PC-9 (cell line): ENCODE data around the gene MXD1. TPM values are rescaled to one million over a fixed set of nuclear protein-coding genes. Genes with fewer than 3 reads are reported as not detected.

ENCODE experiments used
- BruUV-seq: library from RNA; stranded (reverse); fragments of 400-500 nt; replicated peaks from 2 replicates; lab custom pipeline; 2021; lab: Mats Ljungman, UMichigan
- CTCF ChIA-PET: fragments of 300-600 bp; sonication (Branson Sonifier 250); formaldehyde crosslinking; loops from one replicate; lab custom pipeline; 2022; ENCODE audit warnings: antibody characterized with exemption; lab: Charles Lee
- POLR2A ChIA-PET: fragments of 300-600 bp; sonication (Branson Sonifier 250); formaldehyde crosslinking; loops from one replicate; lab custom pipeline; 2022; ENCODE audit warnings: antibody characterized with exemption; ENCODE audit not compliant: unreplicated experiment; lab: Charles Lee
- DNase-seq, 2 experiments: peaks; one replicate each; pipeline versions ENCODE4 v3.0.0 to v3.0.0-alpha.2; 2015 to 2022; ENCODE audit warnings: mixed read lengths in 1 of 2
- H2AFZ ChIP-seq: fragments of 200-600 bp; sonication (generic); 2 replicates; pipeline ENCODE4 v1.8.1; 2017; ENCODE audit warnings: antibody characterized with exemption
- H3F3A ChIP-seq: fragments of 200-600 bp; sonication (generic); 2 replicates; pipeline ENCODE4 v1.8.1; 2017; ENCODE audit warnings: antibody characterized with exemption, mild to moderate bottlenecking, low read depth; ENCODE audit not compliant: insufficient read depth
- H3K27ac ChIP-seq: fragments of 200-600 bp; sonication (generic); 2 replicates; pipeline ENCODE4 v1.6.1; 2016; ENCODE audit warnings: mixed run types
- H3K27me3 ChIP-seq: fragments of 200-600 bp; sonication (generic); 2 replicates; pipeline ENCODE4 v1.6.1; 2016; ENCODE audit warnings: low read depth, mixed run types; ENCODE audit not compliant: insufficient read depth
- H3K36me3 ChIP-seq: fragments of 200-600 bp; sonication (generic); 2 replicates; pipeline ENCODE4 v1.6.1; 2016; ENCODE audit warnings: low read depth, mixed run types
- H3K4me1 ChIP-seq: fragments of 200-600 bp; sonication (generic); replicated peaks from 2 replicates; pipeline ENCODE4 v1.6.1; 2016; ENCODE audit warnings: mixed run types; ENCODE audit not compliant: insufficient read depth
- H3K4me2 ChIP-seq: fragments of 200-600 bp; sonication (generic); 2 replicates; pipeline ENCODE4 v1.6.1; 2017; ENCODE audit warnings: mixed run types
- H3K4me3 ChIP-seq: fragments of 200-600 bp; sonication (generic); 2 replicates; pipeline ENCODE4 v1.6.1; 2016; ENCODE audit warnings: mixed run types
- H3K79me2 ChIP-seq: fragments of 200-600 bp; sonication (generic); 2 replicates; pipeline ENCODE4 v1.6.1; 2017; ENCODE audit warnings: low read depth, mixed run types
- H3K9me2 ChIP-seq: fragments of 200-600 bp; sonication (generic); 2 replicates; pipeline ENCODE4 v1.8.1; 2017; ENCODE audit warnings: mild to moderate bottlenecking; ENCODE audit not compliant: insufficient read depth
- H3K9me3 ChIP-seq: fragments of 200-600 bp; sonication (generic); 2 replicates; pipeline ENCODE4 v1.8.1; 2016; ENCODE audit warnings: low read depth; ENCODE audit not compliant: insufficient read depth
- H4K20me1 ChIP-seq: fragments of 200-600 bp; sonication (generic); 2 replicates; pipeline ENCODE4 v1.8.1; 2017; ENCODE audit not compliant: insufficient read depth
- EZH2 ChIP-seq: fragments of 200-600 bp; sonication (generic); IDR thresholded peaks from 2 replicates; pipeline ENCODE4 v1.8.0; 2017; ENCODE audit warnings: antibody characterized with exemption, low read depth
- intact Hi-C: fragments of 100-400 bp; cut with micrococcal nuclease; formaldehyde crosslinking; loops from one replicate; pipeline ENCODE4 v1.10.0; 2022; ENCODE audit not compliant: unreplicated experiment
- total RNA-seq: library from RNA; stranded (reverse); gene quantifications from 2 replicates; pipeline ENCODE4 v1.2.3, GENCODE V29; 2021
- TF ChIP-seq, protein P1 (sequence below): fragments of 200-600 bp; sonication (generic); conservative IDR thresholded peaks from 2 replicates; pipeline ENCODE4 v1.6.1; 2017; ENCODE audit warnings: mixed run types, antibody characterized with exemption, mild to moderate bottlenecking, moderate library complexity

Gene MXD1
- total RNA-seq, 1 experiment from 2014 or later = 8.8 TPM

DNA sequence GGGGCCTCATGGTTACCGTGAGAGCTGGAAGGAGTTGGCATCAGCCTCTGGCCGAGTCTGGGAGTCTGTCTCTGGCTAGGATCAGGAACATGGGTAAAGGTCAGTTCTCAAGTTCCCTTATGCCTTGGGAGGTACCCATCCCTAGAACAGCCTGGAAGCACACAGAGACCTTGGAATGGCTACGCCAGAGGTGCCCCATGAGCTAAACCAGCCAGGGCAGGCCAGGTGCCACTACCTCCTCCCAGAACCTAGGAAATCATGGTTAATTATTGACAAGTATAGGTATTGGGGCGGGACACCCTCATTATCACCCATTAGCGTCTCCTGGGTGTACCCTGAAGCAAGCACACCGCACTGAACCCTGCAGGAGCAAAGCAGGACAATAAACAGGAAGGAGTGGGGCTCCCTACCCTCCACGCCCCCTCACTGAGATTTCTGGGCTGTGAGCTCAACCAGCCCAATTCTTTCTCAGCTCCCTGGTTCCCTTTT, 49.5 kb downstream of the MXD1 start:
- no peaks in the 10 kb centered on the region for H3K27me3 ChIP-seq
- no peak overlapping the region for H2AFZ ChIP-seq
- H3K4me1 ChIP-seq = peaks cover 16% of the 10 kb centered on the region
- H3K79me2 ChIP-seq = no peaks in the 10 kb centered on the region
- H3F3A ChIP-seq = no peaks in the 10 kb centered on the region
- no peak overlapping the region for H3K4me2 ChIP-seq
- H3K9me3 ChIP-seq = no peaks in the 10 kb centered on the region
- DNase-seq = no peak
- H4K20me1 ChIP-seq = no peaks in the 10 kb centered on the region
- TF ChIP-seq, protein P1, sequence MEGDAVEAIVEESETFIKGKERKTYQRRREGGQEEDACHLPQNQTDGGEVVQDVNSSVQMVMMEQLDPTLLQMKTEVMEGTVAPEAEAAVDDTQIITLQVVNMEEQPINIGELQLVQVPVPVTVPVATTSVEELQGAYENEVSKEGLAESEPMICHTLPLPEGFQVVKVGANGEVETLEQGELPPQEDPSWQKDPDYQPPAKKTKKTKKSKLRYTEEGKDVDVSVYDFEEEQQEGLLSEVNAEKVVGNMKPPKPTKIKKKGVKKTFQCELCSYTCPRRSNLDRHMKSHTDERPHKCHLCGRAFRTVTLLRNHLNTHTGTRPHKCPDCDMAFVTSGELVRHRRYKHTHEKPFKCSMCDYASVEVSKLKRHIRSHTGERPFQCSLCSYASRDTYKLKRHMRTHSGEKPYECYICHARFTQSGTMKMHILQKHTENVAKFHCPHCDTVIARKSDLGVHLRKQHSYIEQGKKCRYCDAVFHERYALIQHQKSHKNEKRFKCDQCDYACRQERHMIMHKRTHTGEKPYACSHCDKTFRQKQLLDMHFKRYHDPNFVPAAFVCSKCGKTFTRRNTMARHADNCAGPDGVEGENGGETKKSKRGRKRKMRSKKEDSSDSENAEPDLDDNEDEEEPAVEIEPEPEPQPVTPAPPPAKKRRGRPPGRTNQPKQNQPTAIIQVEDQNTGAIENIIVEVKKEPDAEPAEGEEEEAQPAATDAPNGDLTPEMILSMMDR = no peak
- TF ChIP-seq EZH2 = no peak
- intact Hi-C loops = no loop called here
- CTCF ChIA-PET = no interaction called here
- POLR2A ChIA-PET = no interaction called here
- no peaks in the 10 kb centered on the region for H3K9me2 ChIP-seq
- H3K4me3 ChIP-seq = no peak overlapping the region
- no peaks in the 10 kb centered on the region for H3K36me3 ChIP-seq
- no TSS peak for BruUV-seq
- H3K27ac ChIP-seq = no peak overlapping the region

DNA sequence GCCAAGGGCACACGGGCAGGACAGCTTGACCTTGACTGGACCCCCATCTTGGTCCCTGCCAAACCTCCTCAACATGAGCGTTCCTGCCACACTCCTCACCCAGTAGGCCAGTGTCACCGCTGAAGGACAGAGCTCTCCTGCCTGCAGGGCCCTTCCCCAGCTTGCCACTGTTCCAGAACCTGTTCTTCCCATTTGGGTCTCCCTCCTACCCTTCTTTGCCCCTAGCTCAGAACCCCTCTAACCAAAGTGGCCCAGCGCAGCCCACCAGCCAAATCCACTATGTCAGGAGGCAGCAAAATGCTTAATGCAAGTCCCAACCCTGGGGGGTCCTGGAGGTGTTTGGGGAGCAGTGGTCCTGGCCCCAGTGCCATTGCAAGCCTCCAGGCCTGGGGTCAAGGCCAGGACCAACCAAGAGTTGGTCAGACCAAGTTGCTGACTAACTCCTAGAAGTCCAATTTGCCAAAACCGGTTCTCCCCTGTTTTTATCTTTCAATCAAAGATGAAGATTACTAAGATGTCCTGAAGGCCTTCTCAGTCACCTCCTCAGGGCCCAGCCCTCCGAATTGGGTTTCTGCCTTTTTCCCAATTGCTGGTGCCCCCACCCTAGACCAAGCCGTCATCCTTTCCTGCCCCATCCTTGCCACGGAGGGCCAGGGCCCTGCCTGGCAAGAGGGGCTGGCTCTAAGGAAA, 51.0 kb downstream of the MXD1 start:
- no TSS peak for BruUV-seq
- ChIA-PET CTCF (no interaction called here), POLR2A (no interaction called here)
- Histone ChIP-seq H3K4me2 (peak overlapping the region; percentile 28; the same call in 1 of the 2 replicates), H3K27ac (no peak overlapping the region), H3K79me2 (no peaks in the 10 kb centered on the region), H3K36me3 (no peaks in the 10 kb centered on the region), H2AFZ (no peak overlapping the region), H3K4me1 (peaks cover 16% of the 10 kb centered on the region), H3K4me3 (no peak overlapping the region), H3K9me3 (no peaks in the 10 kb centered on the region), H3K27me3 (no peaks in the 10 kb centered on the region), H3F3A (no peaks in the 10 kb centered on the region), H3K9me2 (no peaks in the 10 kb centered on the region), H4K20me1 (no peaks in the 10 kb centered on the region)
- intact Hi-C loops = no loop called here
- TF ChIP-seq EZH2 = no peak
- TF ChIP-seq, protein P1 = no peak
- DNase-seq = peak in 1 of 2 experiments; percentile 47

DNA sequence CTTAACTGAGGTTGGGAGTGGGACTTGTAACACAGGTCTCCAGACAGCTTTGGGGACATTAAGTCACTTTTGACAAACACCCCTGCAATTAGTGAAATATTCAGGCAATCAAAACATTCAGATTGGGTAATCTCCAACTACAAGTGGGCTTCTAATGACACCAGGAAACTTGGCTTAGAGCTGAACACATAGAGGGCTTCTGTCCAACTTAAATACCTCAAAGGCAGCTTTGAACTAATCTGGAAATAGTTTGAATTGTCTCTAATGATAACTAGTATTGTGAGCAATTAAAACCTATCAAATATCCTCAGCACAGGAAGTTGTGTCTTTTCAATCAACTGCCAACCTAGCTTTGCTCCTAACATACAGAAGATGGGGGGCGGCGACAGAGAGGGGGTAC, 51.6 kb downstream of the MXD1 start:
- Histone ChIP-seq H4K20me1 (no peaks in the 10 kb centered on the region), H3K79me2 (no peaks in the 10 kb centered on the region), H2AFZ (no peak overlapping the region), H3K4me1 (peaks cover 16% of the 10 kb centered on the region), H3K4me3 (no peak overlapping the region), H3K27me3 (no peaks in the 10 kb centered on the region), H3K36me3 (no peaks in the 10 kb centered on the region), H3F3A (no peaks in the 10 kb centered on the region), H3K4me2 (peak overlapping the region; percentile 28; the same call in 1 of the 2 replicates), H3K9me2 (no peaks in the 10 kb centered on the region), H3K9me3 (no peaks in the 10 kb centered on the region), H3K27ac (no peak overlapping the region)
- no TSS peak for BruUV-seq
- no peak for DNase-seq
- ChIA-PET POLR2A (no interaction called here), CTCF (no interaction called here)
- TF ChIP-seq EZH2 = no peak
- TF ChIP-seq, protein P1 = no peak
- intact Hi-C loops = no loop called here
